Naive thymus-derived CD4-positive, alpha-beta T cell (primary cell): Measurements from ENCODE around the gene BRD3OS. TPM values are rescaled to one million over a fixed set of nuclear protein-coding genes. Genes with fewer than 3 reads are reported as not detected.
A peak's percentile ranks its signal among the peaks of the same experiment; 100 is the strongest.

ENCODE experiments used
- ATAC-seq: fragments of 150-1000 bp; cut with Tn5 transposase; 2 replicates; pipeline ENCODE4 v1.10.0; 2021; ENCODE audit warnings: mild to moderate bottlenecking, moderate library complexity
- CTCF ChIA-PET: fragments of 350-600 bp; sonication (Branson Sonifier 250); formaldehyde crosslinking; loops from one replicate; lab custom pipeline; 2021; ENCODE audit warnings: antibody characterized with exemption; lab: Charles Lee
- POLR2A ChIA-PET: fragments of 350-600 bp; sonication (Branson Sonifier 250); formaldehyde crosslinking; loops from one replicate; lab custom pipeline; 2021; ENCODE audit warnings: antibody characterized with exemption, inconsistent platforms; lab: Charles Lee
- DNase-seq, 9 donors: peaks; one replicate each; pipeline versions ENCODE4 v3.0.0 to v3.0.0-alpha.2; 2020 to 2022; ENCODE audit warnings: mixed read lengths in 1 of 9
- H3K27ac ChIP-seq: one replicate; pipeline ENCODE4 v1.7.0; 2013; ENCODE audit warnings: mild to moderate bottlenecking, low read depth, low read length, moderate library complexity
- H3K27me3 ChIP-seq, 2 donors: one replicate each; pipeline ENCODE4 v1.7.0; 2013; ENCODE audit warnings: low read length in 2 of 2, mild to moderate bottlenecking in 2 of 2, moderate library complexity in 2 of 2; ENCODE audit not compliant: control insufficient read depth in 2 of 2, insufficient read depth in 2 of 2
- H3K36me3 ChIP-seq, 3 experiments: 1 replicate in 2 of 3; 2 replicates in 1 of 3; pipeline ENCODE4 v1.7.0; 2013; ENCODE audit warnings: low read length in 3 of 3, mild to moderate bottlenecking in 3 of 3, moderate library complexity in 1 of 3; ENCODE audit not compliant: insufficient read depth in 3 of 3, control insufficient read depth in 2 of 3
- H3K4me1 ChIP-seq, 2 donors: one replicate each; pipeline ENCODE4 v1.7.0; 2013; ENCODE audit warnings: low read length in 2 of 2, mild to moderate bottlenecking in 2 of 2, moderate library complexity in 1 of 2; ENCODE audit not compliant: control insufficient read depth in 2 of 2, insufficient read depth in 2 of 2
- H3K4me3 ChIP-seq: 2 replicates; pipeline ENCODE4 v1.7.0; 2013; ENCODE audit warnings: mild to moderate bottlenecking, low read length
- H3K9me3 ChIP-seq, 3 experiments: 1 replicate in 2 of 3; 2 replicates in 1 of 3; pipeline ENCODE4 v1.7.0; 2013; ENCODE audit warnings: low read length in 3 of 3; ENCODE audit not compliant: control insufficient read depth in 2 of 3
- H3K27ac Mint-ChIP-seq, 9 donors: one replicate each; pipeline ENCODE4 v1.8.0; 2020 to 2022; ENCODE audit warnings: mixed read lengths in 9 of 9, mild to moderate bottlenecking in 8 of 9, moderate library complexity in 5 of 9, inconsistent platforms in 2 of 9
- H3K27me3 Mint-ChIP-seq, 5 donors: one replicate each; pipeline ENCODE4 v1.8.0; 2021 to 2022; ENCODE audit warnings: mixed read lengths in 5 of 5, mild to moderate bottlenecking in 1 of 5
- H3K36me3 Mint-ChIP-seq, 5 donors: one replicate each; pipeline ENCODE4 v1.8.0; 2020 to 2022; ENCODE audit warnings: mixed read lengths in 5 of 5, mild to moderate bottlenecking in 3 of 5, inconsistent platforms in 1 of 5
- H3K4me1 Mint-ChIP-seq, 7 donors: one replicate each; pipeline ENCODE4 v1.8.0; 2020 to 2022; ENCODE audit warnings: mixed read lengths in 7 of 7, mild to moderate bottlenecking in 3 of 7, inconsistent platforms in 1 of 7
- H3K4me3 Mint-ChIP-seq, 10 donors: one replicate each; pipeline ENCODE4 v1.8.0; 2020 to 2022; ENCODE audit warnings: mild to moderate bottlenecking in 10 of 10, mixed read lengths in 10 of 10, moderate library complexity in 6 of 10, inconsistent platforms in 2 of 10
- H3K9me3 Mint-ChIP-seq, 11 donors: one replicate each; pipeline ENCODE4 v1.8.0; 2020 to 2022; ENCODE audit warnings: mixed read lengths in 11 of 11, mild to moderate bottlenecking in 4 of 11, inconsistent platforms in 1 of 11, moderate library complexity in 1 of 11
- intact Hi-C, 2 donors: fragments of 100-400 bp; cut with micrococcal nuclease; formaldehyde crosslinking; loops; one replicate each; pipeline ENCODE4 v1.15.1; 2023
- polyA plus RNA-seq, 2 donors: library from polyadenylated mRNA; unstranded; fragments of 300-500 nt; fragmentation: Illumina TruSeq; gene quantifications; one replicate each; pipeline ENCODE4 v1.2.3, GENCODE V29; 2021
- total RNA-seq, 6 experiments: library from RNA in 5 of 6; stranded (reverse) in 5 of 6; gene quantifications; 1 replicate in 5 of 6; 2 replicates in 1 of 6; pipeline ENCODE4 v1.2.3 and lab custom pipeline; 2021 to 2026

BRD3OS gene
- total and polyA plus RNA-seq, 7 experiments from 2014 or later, result 8.3 to 28.1 (median 18.4) TPM

GRCh38 chr9:133989625-133990365 is 35.5 kb upstream of the BRD3OS start:
- no peak overlapping the region for H3K4me3 ChIP-seq
- H3K9me3 ChIP-seq, result no peaks in the 10 kb centered on the region
- ATAC-seq, result no peak
- Mint-ChIP-seq H3K36me3 (no peaks in the 10 kb centered on the region), H3K27ac (no peak overlapping the region), H3K4me3 (peak overlapping the region in 5 of 10 donors; percentile 16 to 72 (median 51)), H3K27me3 (peaks cover 0 to 26% (median 0%) of the 10 kb centered on the region in 5 donors), H3K4me1 (peaks cover 0 to 10% (median 0%) of the 10 kb centered on the region in 7 donors), H3K9me3 (no peaks in the 10 kb centered on the region)
- H3K36me3 ChIP-seq, result no peaks in the 10 kb centered on the region
- CTCF ChIA-PET, result no interaction called here
- no peak for DNase-seq
- peaks cover 9 to 12% of the 10 kb centered on the region in 2 donors for H3K4me1 ChIP-seq
- POLR2A ChIA-PET, result no interaction called here
- intact Hi-C loops, result loop anchor here (10.0 kb wide), 2 partner anchors 115 to 535 kb away; partner anchors contain the start of gene CACFD1 (in 1 of the 2)
- no peaks in the 10 kb centered on the region for H3K27me3 ChIP-seq
- H3K27ac ChIP-seq, result no peak overlapping the region

- no peak for ATAC-seq
- Mint-ChIP-seq H3K9me3 (no peaks in the 10 kb centered on the region), H3K4me1 (peaks cover 0 to 10% (median 0%) of the 10 kb centered on the region in 7 donors), H3K36me3 (no peaks in the 10 kb centered on the region), H3K4me3 (peak overlapping the region; percentile 14 to 72 (median 52)), H3K27ac (no peak overlapping the region), H3K27me3 (peaks cover 0 to 26% (median 0%) of the 10 kb centered on the region in 5 donors)
- H3K27ac ChIP-seq, result no peak overlapping the region
- intact Hi-C loops, result loop anchor here (10.0 kb wide), 2 partner anchors 116 to 536 kb away; partner anchors contain the start of gene CACFD1 (in 1 of the 2)
- ChIA-PET CTCF (no interaction called here), POLR2A (no interaction called here)
- H3K9me3 ChIP-seq, result no peaks in the 10 kb centered on the region
- H3K36me3 ChIP-seq, result no peaks in the 10 kb centered on the region
- H3K4me3 ChIP-seq, result no peak overlapping the region
- H3K27me3 ChIP-seq, result no peaks in the 10 kb centered on the region
- no peak for DNase-seq
- H3K4me1 ChIP-seq, result peaks cover 9 to 12% of the 10 kb centered on the region in 2 donors
These were observed 34.7 kb upstream of the BRD3OS start for GRCh38 chr9:133990366-133991213.

GRCh38 chr9:133991214-133991921 is 33.9 kb upstream of the BRD3OS start:
- CTCF ChIA-PET, result no interaction called here
- no peak overlapping the region for H3K27ac Mint-ChIP-seq
- H3K9me3 ChIP-seq, result no peaks in the 10 kb centered on the region
- H3K4me1 ChIP-seq, result peaks cover 9 to 12% of the 10 kb centered on the region in 2 donors
- H3K36me3 ChIP-seq, result no peaks in the 10 kb centered on the region
- intact Hi-C loops, result loop anchor here (10.0 kb wide), 2 partner anchors 117 to 537 kb away; partner anchors contain the start of gene CACFD1 (in 1 of the 2)
- ATAC-seq (no peak), DNase-seq (no peak)
- no peaks in the 10 kb centered on the region for H3K27me3 ChIP-seq
- H3K27me3 Mint-ChIP-seq, result peaks cover 0 to 26% (median 0%) of the 10 kb centered on the region in 5 donors
- no peak overlapping the region for H3K27ac ChIP-seq
- peaks cover 0 to 8% (median 0%) of the 10 kb centered on the region in 7 donors for H3K4me1 Mint-ChIP-seq
- no peak overlapping the region for H3K4me3 ChIP-seq
- no peaks in the 10 kb centered on the region for H3K36me3 Mint-ChIP-seq
- peak overlapping the region; percentile 14 to 74 (median 52) for H3K4me3 Mint-ChIP-seq
- no peaks in the 10 kb centered on the region for H3K9me3 Mint-ChIP-seq
- POLR2A ChIA-PET, result no interaction called here

GRCh38 chr9:133991964-133992779 is 33.1 kb upstream of the BRD3OS start, which contains the start of gene VAV2:
VAV2 (minus strand) TSS chr9:133992324; CDS start chr9:133992278, 46 bp downstream.
- H3K36me3 Mint-ChIP-seq, result no peaks in the 10 kb centered on the region
- peaks cover 0 to 8% (median 0%) of the 10 kb centered on the region in 7 donors for H3K4me1 Mint-ChIP-seq
- Histone ChIP-seq H3K4me1 (peaks cover 9 to 12% of the 10 kb centered on the region in 2 donors), H3K36me3 (no peaks in the 10 kb centered on the region), H3K9me3 (no peaks in the 10 kb centered on the region), H3K27ac (peak within 1 kb of the TSS; percentile 30), H3K4me3 (peak within 1 kb of the TSS; percentile 77), H3K27me3 (no peaks in the 10 kb centered on the region)
- H3K4me3 Mint-ChIP-seq, result peak within 1 kb of the TSS; percentile 62 to 85 (median 75)
- no peak within 1 kb of the TSS for H3K27ac Mint-ChIP-seq
- ChIA-PET CTCF (no interaction called here), POLR2A (no interaction called here)
- peak; percentile 64 for ATAC-seq
- DNase-seq, result peak in 3 of 9 donors; percentile 17 to 74 (median 34)
- no peaks in the 10 kb centered on the region for H3K9me3 Mint-ChIP-seq
- H3K27me3 Mint-ChIP-seq, result peaks cover 0 to 26% (median 2%) of the 10 kb centered on the region in 5 donors
- intact Hi-C loops, result loop anchor here (1.0 to 10.0 kb wide), 7 partner anchors 33 to 871 kb away; partner anchors contain the start of genes BRD3 (in 2 of the 2), BRD3OS (in 2 of the 2), CACFD1 (in 1 of the 2) and RALGDS (in 1 of the 2)

- Histone ChIP-seq H3K27ac (peak overlapping the region; percentile 30), H3K36me3 (no peaks in the 10 kb centered on the region), H3K27me3 (no peaks in the 10 kb centered on the region), H3K4me3 (peak overlapping the region; percentile 77), H3K4me1 (peaks cover 9 to 12% of the 10 kb centered on the region in 2 donors), H3K9me3 (no peaks in the 10 kb centered on the region)
- Mint-ChIP-seq H3K4me1 (peaks cover 0 to 8% (median 0%) of the 10 kb centered on the region in 7 donors), H3K27ac (no peak overlapping the region), H3K9me3 (no peaks in the 10 kb centered on the region), H3K4me3 (peak overlapping the region; percentile 62 to 89 (median 76)), H3K36me3 (no peaks in the 10 kb centered on the region), H3K27me3 (peaks cover 0 to 26% (median 4%) of the 10 kb centered on the region in 5 donors)
- ATAC-seq (peak; percentile 89), DNase-seq (peak; percentile 47 to 77 (median 63))
- intact Hi-C loops, result loop anchor here (1.0 to 10.0 kb wide), 7 partner anchors 32 to 872 kb away; partner anchors contain the start of genes BRD3 (in 2 of the 2), BRD3OS (in 2 of the 2), CACFD1 (in 1 of the 2) and RALGDS (in 1 of the 2)
- ChIA-PET POLR2A (interaction anchor here (0.9 to 1.2 kb wide), 2 partner anchors 32 to 210 kb away, joined by 3 to 4 read pairs; partner anchors contain the start of gene BRD3OS), CTCF (interaction anchor here (0.7 to 3.4 kb wide), 11 partner anchors 15 to 658 kb away, joined by 3 to 70 read pairs (median 5); partner anchors contain the start of gene BRD3OS)
These were observed 32.3 kb upstream of the BRD3OS start for GRCh38 chr9:133992780-133993634.
